ENCODE measurements around the gene SLIT3. TPM values are rescaled to one million over a fixed set of nuclear protein-coding genes. Genes with fewer than 3 reads are reported as not detected.

Gene SLIT3
- total RNA-seq, 1 donor from 2014 or later, result 5.0 TPM

- TF ChIP-seq CTCF (IDR thresholded peaks at IDR 0.05; ENCODE audit: insufficient read depth, low read length, poor library complexity, severe bottlenecking), result no peak
- Histone ChIP-seq H3K36me3 (ENCODE audit: control insufficient read depth, insufficient read depth, low read length) (no peaks in the 10 kb centered on the region), H3K4me3 (ENCODE audit: low read depth, low read length) (no peak overlapping the region), H3K27me3 (ENCODE audit: control insufficient read depth, insufficient read depth, low read length) (peaks cover 2% of the 10 kb centered on the region)
- DNase-seq (ENCODE audit: low read depth), result no peak
Observed at GRCh38 chr5:168753691-168754254, 547.2 kb downstream of the SLIT3 start.

GRCh38 chr5:168752416-168753190 is 548.3 kb downstream of the SLIT3 start:
- TF ChIP-seq CTCF (IDR thresholded peaks at IDR 0.05; ENCODE audit: insufficient read depth, low read length, poor library complexity, severe bottlenecking), result no peak

GRCh38 chr5:168752012-168752411 is 548.9 kb downstream of the SLIT3 start:
- Histone ChIP-seq H3K4me3 (ENCODE audit: low read depth, low read length) (no peak overlapping the region), H3K36me3 (ENCODE audit: control insufficient read depth, insufficient read depth, low read length) (no peaks in the 10 kb centered on the region)
- no peak for TF ChIP-seq CTCF (IDR thresholded peaks at IDR 0.05; ENCODE audit: insufficient read depth, low read length, poor library complexity, severe bottlenecking)

More at GRCh38 chr5:168752416-168753190, 548.3 kb downstream of the SLIT3 start:
- no peak for DNase-seq (ENCODE audit: low read depth)
- no peaks in the 10 kb centered on the region for H3K36me3 ChIP-seq (ENCODE audit: control insufficient read depth, insufficient read depth, low read length)
- no peak overlapping the region for H3K4me3 ChIP-seq (ENCODE audit: low read depth, low read length)
- H3K27me3 ChIP-seq (ENCODE audit: control insufficient read depth, insufficient read depth, low read length), result peaks cover 2% of the 10 kb centered on the region

GRCh38 chr5:168750926-168751325 is 550.0 kb downstream of the SLIT3 start:
- no peak for DNase-seq (ENCODE audit: low read depth)
- no peak for TF ChIP-seq CTCF (IDR thresholded peaks at IDR 0.05; ENCODE audit: insufficient read depth, low read length, poor library complexity, severe bottlenecking)
- no peaks in the 10 kb centered on the region for H3K27me3 ChIP-seq (ENCODE audit: control insufficient read depth, insufficient read depth, low read length)

More at GRCh38 chr5:168752012-168752411, 548.9 kb downstream of the SLIT3 start:
- H3K27me3 ChIP-seq (ENCODE audit: control insufficient read depth, insufficient read depth, low read length), result peaks cover 2% of the 10 kb centered on the region
- no peak for DNase-seq (ENCODE audit: low read depth)

GRCh38 chr5:168749391-168750100 is 551.4 kb downstream of the SLIT3 start:
- Histone ChIP-seq H3K27me3 (ENCODE audit: control insufficient read depth, insufficient read depth, low read length) (no peaks in the 10 kb centered on the region), H3K36me3 (ENCODE audit: control insufficient read depth, insufficient read depth, low read length) (no peaks in the 10 kb centered on the region), H3K4me3 (ENCODE audit: low read depth, low read length) (no peak overlapping the region)
- DNase-seq (ENCODE audit: low read depth), result no peak
- TF ChIP-seq CTCF (IDR thresholded peaks at IDR 0.05; ENCODE audit: insufficient read depth, low read length, poor library complexity, severe bottlenecking), result no peak

More at GRCh38 chr5:168750926-168751325, 550.0 kb downstream of the SLIT3 start:
- Histone ChIP-seq H3K36me3 (ENCODE audit: control insufficient read depth, insufficient read depth, low read length) (no peaks in the 10 kb centered on the region), H3K4me3 (ENCODE audit: low read depth, low read length) (no peak overlapping the region)
